Fibroblast of the aortic adventitia (primary cell): Measurements from ENCODE around the gene MRPS21. TPM values are rescaled to one million over a fixed set of nuclear protein-coding genes. Genes with fewer than 3 reads are reported as not detected.
A peak's percentile ranks its signal among the peaks of the same experiment; 100 is the strongest.

ENCODE experiments used
- DNase-seq: peaks from one replicate; pipeline ENCODE4 v3.0.0-alpha.2; 2010; ENCODE audit warnings: low read depth
- H3K4me3 ChIP-seq: 2 replicates; pipeline ENCODE4 v1.5.1; 2011; ENCODE audit warnings: low read depth, mild to moderate bottlenecking, control low read depth, low read length, moderate library complexity
- CTCF ChIP-seq: IDR thresholded peaks from 2 replicates; pipeline ENCODE4 v1.5.1; 2011; ENCODE audit warnings: mild to moderate bottlenecking, low read length, control low read depth, inconsistent platforms; ENCODE audit not compliant: insufficient read depth
- total RNA-seq: library from RNA; depleted of rRNA; stranded (reverse); fragments of >200 nt; gene quantifications from 2 replicates; pipeline ENCODE4 v1.2.3, GENCODE V29; 2012; ENCODE audit warnings: low replicate concordance

Gene MRPS21
- total RNA-seq, 1 donor, result 40.2 TPM

GRCh38 chr1:150281758-150282557, 11.7 kb upstream of the MRPS21 start, which contains the start of gene CIART:
Gene CIART (plus strand): TSS chr1:150282554. CDS start chr1:150283268, 714 bp downstream.
- TF ChIP-seq CTCF, result no peak

GRCh38 chr1:150282558-150282958, 11.1 kb upstream of the MRPS21 start:
- peak overlapping the region; percentile 94 for H3K4me3 ChIP-seq
- TF ChIP-seq CTCF, result no peak
- DNase-seq, result no peak

More at GRCh38 chr1:150281758-150282557, 11.7 kb upstream of the MRPS21 start, which contains the start of gene CIART:
- DNase-seq, result peak; percentile 100
- H3K4me3 ChIP-seq, result peak within 1 kb of the TSS; percentile 94

GRCh38 chr1:150283260-150283659, 10.4 kb upstream of the MRPS21 start:
- peak overlapping the region; percentile 94 for H3K4me3 ChIP-seq
- no peak for TF ChIP-seq CTCF
- DNase-seq, result no peak

GRCh38 chr1:150288382-150288781, 5.3 kb upstream of the MRPS21 start:
- no peak for DNase-seq
- no peak for TF ChIP-seq CTCF
- H3K4me3 ChIP-seq, result no peak overlapping the region

GRCh38 chr1:150288822-150289221, 4.8 kb upstream of the MRPS21 start:
- H3K4me3 ChIP-seq, result no peak overlapping the region
- no peak for DNase-seq
- TF ChIP-seq CTCF, result no peak

GRCh38 chr1:150295476-150295875, 1.8 kb downstream of the MRPS21 start:
- TF ChIP-seq CTCF, result no peak
- no peak overlapping the region for H3K4me3 ChIP-seq
- DNase-seq, result no peak
